H1 (cell line): Measurements from ENCODE around the gene OXSR1. TPM values are rescaled to one million over a fixed set of nuclear protein-coding genes. Genes with fewer than 3 reads are reported as not detected.

Source experiments
- CTCF ChIA-PET: fragments of 300-600 bp; sonication (Branson Sonifier 250); formaldehyde crosslinking; loops from one replicate; lab custom pipeline; 2021; ENCODE audit not compliant: partially characterized antibody; lab: Charles Lee
- POLR2A ChIA-PET: fragments of 300-600 bp; sonication (Branson Sonifier 250); formaldehyde crosslinking; loops from one replicate; lab custom pipeline; 2021; ENCODE audit warnings: inconsistent platforms; ENCODE audit not compliant: partially characterized antibody; lab: Charles Lee
- DNase-seq, 2 experiments: peaks; one replicate each; pipeline versions ENCODE4 v3.0.0 to v3.0.0-alpha.2; 2010 to 2022; ENCODE audit warnings: low spot score in 2 of 2, low read depth in 1 of 2, mixed read lengths in 1 of 2
- FAIRE-seq: peaks from 2 replicates; lab custom pipeline; 2011; peaks lifted over from hg19 to GRCh38; lab: Jason Lieb, UNC
- H2AFZ ChIP-seq: 2 replicates; pipeline ENCODE4 v1.8.1; 2012; ENCODE audit warnings: low read length, inconsistent platforms
- H2AK5ac ChIP-seq: 2 replicates; pipeline ENCODE4 v1.6.1; 2013; ENCODE audit warnings: low read depth, low read length
- H2BK120ac ChIP-seq: replicated peaks from 2 replicates; pipeline ENCODE3; 2013; ENCODE audit warnings: low read depth, low read length, inconsistent platforms
- H2BK12ac ChIP-seq: 2 replicates; pipeline ENCODE4 v1.6.1; 2013; ENCODE audit warnings: low read depth, low read length
- H2BK15ac ChIP-seq: 2 replicates; pipeline ENCODE4 v1.6.1; 2013; ENCODE audit warnings: low read length
- H2BK20ac ChIP-seq: 2 replicates; pipeline ENCODE4 v1.6.1; 2013; ENCODE audit warnings: low read length
- H2BK5ac ChIP-seq: 2 replicates; pipeline ENCODE4 v1.6.1; 2013; ENCODE audit warnings: low read depth, low read length
- H3K14ac ChIP-seq: 2 replicates; pipeline ENCODE4 v1.6.1; 2013; ENCODE audit warnings: inconsistent platforms; ENCODE audit not compliant: insufficient read length
- H3K18ac ChIP-seq: 2 replicates; pipeline ENCODE4 v1.6.1; 2013; ENCODE audit warnings: low read length; ENCODE audit errors: extremely low read depth
- H3K23ac ChIP-seq: 2 replicates; pipeline ENCODE4 v1.6.1; 2013; ENCODE audit warnings: inconsistent platforms; ENCODE audit not compliant: insufficient read length
- H3K23me2 ChIP-seq: 2 replicates; pipeline ENCODE4 v1.6.1; 2013; ENCODE audit warnings: low read depth, low read length
- H3K27ac ChIP-seq: 2 replicates; pipeline ENCODE4 v1.6.1; 2011; ENCODE audit warnings: low read depth, low read length, inconsistent platforms
- H3K27me3 ChIP-seq, 4 experiments: replicated peaks in 1 of 4; 1 replicate in 1 of 4; 2 replicates in 3 of 4; pipeline versions ENCODE4 v1.6.1 to v1.8.1; 2011 to 2013; ENCODE audit warnings: low read length in 3 of 4, mild to moderate bottlenecking in 3 of 4, inconsistent platforms in 2 of 4, mixed read lengths in 2 of 4, moderate library complexity in 1 of 4; ENCODE audit not compliant: control insufficient read depth in 3 of 4, insufficient read depth in 3 of 4; ENCODE audit errors: extremely low read depth in 1 of 4
- H3K36me3 ChIP-seq, 4 experiments: 2 replicates each; pipeline versions ENCODE4 v1.6.1 to v1.8.1; 2011 to 2013; ENCODE audit warnings: mild to moderate bottlenecking in 4 of 4, low read length in 3 of 4, moderate library complexity in 2 of 4, control low read depth in 1 of 4, inconsistent platforms in 1 of 4; ENCODE audit not compliant: insufficient read depth in 4 of 4, control insufficient read depth in 2 of 4
- H3K4ac ChIP-seq: replicated peaks from 2 replicates; pipeline ENCODE3; 2013; ENCODE audit warnings: low read length, low read depth, mixed read lengths, inconsistent platforms; ENCODE audit not compliant: insufficient read length
- H3K4me1 ChIP-seq, 4 experiments: replicated peaks in 1 of 4; 1 replicate in 1 of 4; 2 replicates in 3 of 4; pipeline versions ENCODE4 v1.6.1 to v1.8.1; 2011 to 2013; ENCODE audit warnings: low read length in 3 of 4, inconsistent platforms in 2 of 4, mixed read lengths in 1 of 4; ENCODE audit not compliant: insufficient read depth in 4 of 4, control insufficient read depth in 3 of 4
- H3K4me2 ChIP-seq, 2 experiments: 2 replicates each; pipeline versions ENCODE4 v1.6.1 to v1.8.1; 2011 to 2013; ENCODE audit warnings: low read depth in 2 of 2, low read length in 2 of 2, control low read depth in 1 of 2, inconsistent platforms in 1 of 2, mild to moderate bottlenecking in 1 of 2; ENCODE audit not compliant: insufficient read depth in 1 of 2
- H3K4me3 ChIP-seq, 4 experiments: fragments of 200-600, 300-600 bp in 1 of 4; sonication (generic), shearing (Covaris generic), sonication (Bioruptor Twin) in 1 of 4; 2 replicates each; pipeline versions ENCODE4 v1.5.1 to v1.8.1; 2011 to 2016; ENCODE audit warnings: low read length in 4 of 4, low read depth in 3 of 4, control low read depth in 2 of 4, inconsistent platforms in 2 of 4, mild to moderate bottlenecking in 2 of 4, mixed read lengths in 1 of 4, moderate library complexity in 1 of 4; ENCODE audit not compliant: insufficient read depth in 2 of 4; ENCODE audit errors: extremely low read depth in 1 of 4
- H3K56ac ChIP-seq: replicated peaks from 2 replicates; pipeline ENCODE3; 2013; ENCODE audit warnings: low read depth, mild to moderate bottlenecking, mixed read lengths, low read length, inconsistent platforms; ENCODE audit not compliant: insufficient read length
- H3K79me1 ChIP-seq: 2 replicates; pipeline ENCODE4 v1.6.1; 2013; ENCODE audit warnings: low read depth, low read length, control low read depth
- H3K79me2 ChIP-seq, 2 experiments: 2 replicates each; pipeline versions ENCODE4 v1.6.1 to v1.8.1; 2012 to 2013; ENCODE audit warnings: low read length in 2 of 2, mild to moderate bottlenecking in 2 of 2, inconsistent platforms in 1 of 2; ENCODE audit not compliant: insufficient read depth in 2 of 2, control insufficient read depth in 1 of 2
- H3K9ac ChIP-seq, 4 experiments: replicated peaks in 1 of 4; 1 replicate in 1 of 4; 2 replicates in 3 of 4; pipeline versions ENCODE4 v1.6.1 to v1.8.1; 2011 to 2013; ENCODE audit warnings: low read depth in 3 of 4, low read length in 3 of 4, control low read depth in 2 of 4, mild to moderate bottlenecking in 2 of 4, moderate library complexity in 2 of 4, inconsistent platforms in 1 of 4; ENCODE audit errors: extremely low read depth in 1 of 4
- H3K9me3 ChIP-seq, 2 experiments: 2 replicates each; pipeline versions ENCODE4 v1.6.1 to v1.8.1; 2012 to 2013; ENCODE audit warnings: mild to moderate bottlenecking in 2 of 2, moderate library complexity in 2 of 2, control low read depth in 1 of 2, inconsistent platforms in 1 of 2, low read depth in 1 of 2, low read length in 1 of 2, mixed read lengths in 1 of 2; ENCODE audit not compliant: insufficient read depth in 2 of 2
- H4K20me1 ChIP-seq, 2 experiments: replicated peaks in 1 of 2; 2 replicates each; pipeline versions ENCODE3 to v1.8.1; 2011 to 2013; ENCODE audit warnings: inconsistent platforms in 2 of 2, low read length in 2 of 2, mild to moderate bottlenecking in 1 of 2; ENCODE audit not compliant: insufficient read depth in 2 of 2, control insufficient read depth in 1 of 2
- H4K5ac ChIP-seq: 2 replicates; pipeline ENCODE4 v1.6.1; 2013; ENCODE audit warnings: low read length, low read depth, mixed read lengths, inconsistent platforms; ENCODE audit not compliant: insufficient read length
- H4K8ac ChIP-seq: 2 replicates; pipeline ENCODE4 v1.8.0; 2013; ENCODE audit warnings: mild to moderate bottlenecking, moderate library complexity, low read length, inconsistent platforms; ENCODE audit not compliant: insufficient read depth; ENCODE audit errors: extremely low read depth
- H4K91ac ChIP-seq: replicated peaks from 2 replicates; pipeline ENCODE3; 2013; ENCODE audit warnings: low read length, mixed read lengths, inconsistent platforms; ENCODE audit not compliant: insufficient read length
- BRCA1 ChIP-seq: IDR thresholded peaks from 2 replicates; pipeline ENCODE4 v1.6.1; 2012; ENCODE audit warnings: low read depth, low read length, improper control_type of control experiment
- CHD2 ChIP-seq: IDR thresholded peaks from 2 replicates; pipeline ENCODE4 v1.6.1; 2012; ENCODE audit warnings: low read length, improper control_type of control experiment
- EZH2 ChIP-seq: fragments of 200-600 bp; sonication (generic); IDR thresholded peaks from 2 replicates; pipeline ENCODE4 v1.7.1; 2012; ENCODE audit warnings: low read depth, mild to moderate bottlenecking, moderate library complexity, low read length, inconsistent platforms; ENCODE audit not compliant: severe bottlenecking
- GTF2F1 ChIP-seq: IDR thresholded peaks from 2 replicates; pipeline ENCODE4 v1.6.1; 2012; ENCODE audit warnings: low read depth, low read length, improper control_type of control experiment, borderline replicate concordance
- KDM4A ChIP-seq: IDR thresholded peaks from one replicate; pipeline ENCODE4 v1.7.1; 2012; ENCODE audit warnings: low read depth, mild to moderate bottlenecking, moderate library complexity, low read length, inconsistent platforms; ENCODE audit not compliant: severe bottlenecking
- MAX ChIP-seq: IDR thresholded peaks from 2 replicates; pipeline ENCODE4 v1.6.1; 2012; ENCODE audit warnings: inconsistent platforms
- NRF1 ChIP-seq: IDR thresholded peaks from 2 replicates; pipeline ENCODE4 v1.6.1; 2011; ENCODE audit warnings: mild to moderate bottlenecking, low read depth, low read length, improper control_type of control experiment
- PHF8 ChIP-seq: fragments of 200-600 bp; sonication (generic); conservative IDR thresholded peaks from 2 replicates; pipeline ENCODE4 v1.7.1; 2012; ENCODE audit warnings: low read depth, mild to moderate bottlenecking, inconsistent platforms, low read length, moderate library complexity
- POLR2AphosphoS5 ChIP-seq: IDR thresholded peaks from 2 replicates; pipeline ENCODE4 v1.6.1; 2011; ENCODE audit warnings: low read depth, low read length
- SIN3A ChIP-seq, 2 experiments: IDR thresholded peaks in 1 of 2; conservative IDR thresholded peaks in 1 of 2; 2 replicates each; pipeline ENCODE4 v1.6.1; 2011 to 2012; ENCODE audit warnings: low read length in 2 of 2, improper control_type of control experiment in 1 of 2, low read depth in 1 of 2, mild to moderate bottlenecking in 1 of 2
- TCF12 ChIP-seq: IDR thresholded peaks from 2 replicates; pipeline ENCODE4 v1.6.1; 2011; ENCODE audit warnings: low read depth, mild to moderate bottlenecking, low read length
- WGBS, 2 experiments: shearing (Covaris generic) in 1 of 2; methylation state at CpG; one replicate each; pipeline versions ENCODE4 v1.1.6 to v1.1.7; 2013 to 2015; ENCODE audit warnings: low lambda C conversion rate in 2 of 2, mixed read lengths in 2 of 2, inconsistent platforms in 1 of 2, low coverage in 1 of 2, missing lambda C conversion rate in 1 of 2; ENCODE audit not compliant: insufficient replicate concordance in 2 of 2, insufficient coverage in 1 of 2, insufficient read length in 1 of 2; ENCODE audit errors: extremely low coverage in 1 of 2, missing lambda C conversion rate in 1 of 2; 5-methylcytosine and 5-hydroxymethylcytosine counted together
- polyA plus RNA-seq, 7 experiments: library from polyadenylated mRNA; depleted of rRNA in 3 of 7; stranded (reverse) in 5 of 7; unstranded in 2 of 7; fragments of >200 nt in 5 of 7; fragments of 200-250 nt in 2 of 7; gene quantifications; 1 replicate in 5 of 7; 2 replicates in 1 of 7; 4 replicates in 1 of 7; pipeline versions ENCODE4 v1.2.1 to v1.2.3, GENCODE V29; 2011 to 2013; ENCODE audit warnings: missing spikeins in 2 of 7, mixed read lengths in 2 of 7
- total RNA-seq: library from RNA; stranded (reverse); fragmentation: NEBNext Ultra II Directional; extraction: Animal tissue kit (Norgen Biotek cat#: 25700); gene quantifications from 2 replicates; pipeline ENCODE4 v1.2.1, GENCODE V29; 2021

The OXSR1 gene
- total and polyA plus RNA-seq, 2 of the 8 experiments (the other 6 are each of a cell fraction or from before 2014, with no cell fraction given): 25.1 to 47.0 TPM

- H3K36me3 ChIP-seq: peaks cover 14 to 37% (median 29%) of the 10 kb centered on the region in 4 experiments
- TF ChIP-seq EZH2 (no peak), NRF1 (no peak), GTF2F1 (no peak), MAX (no peak), SIN3A (conservative IDR thresholded peaks at IDR 0.05 in 1 of 2, IDR thresholded peaks at IDR 0.05 in 1 of 2; ENCODE audit: low read depth in 1 of 2, low read length in 2 of 2) (no peak), POLR2AphosphoS5 (no peak), KDM4A (no peak), PHF8 (no peak), BRCA1 (no peak), CHD2 (no peak), TCF12 (no peak)
- TF ChIP-seq, all 59 proteins: peak for 0
- no peaks in the 10 kb centered on the region for H3K9me3 ChIP-seq
- no peak overlapping the region for H4K8ac ChIP-seq
- no peak overlapping the region for H2AK5ac ChIP-seq
- FAIRE-seq: no peak
- no peaks in the 10 kb centered on the region for H3K4me1 ChIP-seq
- H3K27me3 ChIP-seq: no peaks in the 10 kb centered on the region
- no peaks in the 10 kb centered on the region for H3K79me2 ChIP-seq
- H2BK20ac ChIP-seq: no peak overlapping the region
- no peak overlapping the region for H2AFZ ChIP-seq
- no peak overlapping the region for H3K23ac ChIP-seq
- no peak overlapping the region for H2BK5ac ChIP-seq
- WGBS, 2 experiments: 90% methylated on average over 2 of the region's 2 CpGs; no CpG with 5 or more reads in 1 of the 2 experiments
- H3K4me2 ChIP-seq: no peak overlapping the region
- H3K4me3 ChIP-seq: no peak overlapping the region
- no peaks in the 10 kb centered on the region for H3K23me2 ChIP-seq
- DNase-seq: no peak
- no peak overlapping the region for H3K14ac ChIP-seq
- H2BK120ac ChIP-seq: no peak overlapping the region
- no peak overlapping the region for H3K56ac ChIP-seq
- H4K91ac ChIP-seq: no peak overlapping the region
- no peak overlapping the region for H3K4ac ChIP-seq
- H3K9ac ChIP-seq: no peak overlapping the region
- no peak overlapping the region for H3K18ac ChIP-seq
- H4K20me1 ChIP-seq: peaks cover 0 to 4% of the 10 kb centered on the region in 2 experiments
- no peak overlapping the region for H2BK12ac ChIP-seq
- ChIA-PET CTCF (interaction anchor here (1.0 to 1.3 kb wide), 2 partner anchors 214 to 218 kb away, joined by 3 read pairs; no protein-coding TSS in a partner anchor), POLR2A (no interaction called here)
- no peak overlapping the region for H4K5ac ChIP-seq
- no peak overlapping the region for H2BK15ac ChIP-seq
- H3K27ac ChIP-seq: no peak overlapping the region
- peaks cover 2% of the 10 kb centered on the region for H3K79me1 ChIP-seq
Measured at GRCh38 chr3:38254872-38255271, 89.5 kb downstream of the OXSR1 start.
